GM12891 (cell line): ENCODE data around the gene ZDHHC8.

ENCODE experiments used
- DNase-seq: peaks from one replicate; pipeline ENCODE4 v3.0.0; 2011; ENCODE audit warnings: low spot score; ENCODE audit not compliant: insufficient read length
- FAIRE-seq: peaks from 2 replicates; lab custom pipeline; 2011; peaks lifted over from hg19 to GRCh38; lab: Jason Lieb, UNC
- PAX5 ChIP-seq: IDR thresholded peaks from 2 replicates; pipeline ENCODE4 v1.6.1; 2011; ENCODE audit warnings: low read length, moderate library complexity, mild to moderate bottlenecking; ENCODE audit not compliant: insufficient read depth, severe bottlenecking
- POLR2A ChIP-seq: IDR thresholded peaks from 2 replicates; pipeline ENCODE4 v1.6.1; 2011; ENCODE audit warnings: low read depth, low read length, control low read depth
- POLR2AphosphoS5 ChIP-seq: IDR thresholded peaks from 2 replicates; pipeline ENCODE4 v1.6.1; 2011; ENCODE audit warnings: low read depth, low read length, control low read depth
- POU2F2 ChIP-seq: IDR thresholded peaks from 2 replicates; pipeline ENCODE4 v1.6.1; 2011; ENCODE audit warnings: low read depth, mild to moderate bottlenecking, control low read depth, low read length, moderate library complexity
- SPI1 ChIP-seq: IDR thresholded peaks from 2 replicates; pipeline ENCODE4 v1.6.1; 2011; ENCODE audit warnings: low read depth, low read length, control low read depth
- TAF1 ChIP-seq: IDR thresholded peaks from 2 replicates; pipeline ENCODE4 v1.6.1; 2011; ENCODE audit warnings: low read depth, low read length, control low read depth

The ZDHHC8 gene

GRCh38 chr22:20142711-20143621, 11.4 kb downstream of the ZDHHC8 start:
- DNase-seq (no peak), FAIRE-seq (no peak)
- TF ChIP-seq TAF1 (no peak), POLR2A (no peak), SPI1 (no peak), POLR2AphosphoS5 (no peak), POU2F2 (no peak), PAX5 (no peak)

- TF ChIP-seq POLR2A (no peak), PAX5 (no peak), TAF1 (no peak), POU2F2 (no peak), POLR2AphosphoS5 (no peak), SPI1 (no peak)
- no peak for FAIRE-seq
- no peak for DNase-seq
Measured at GRCh38 chr22:20143883-20144665, 12.5 kb downstream of the ZDHHC8 start.

- no peak for FAIRE-seq
- DNase-seq: no peak
- no peak for TF ChIP-seq TAF1
- TF ChIP-seq SPI1: no peak
- no peak for TF ChIP-seq POLR2A
- TF ChIP-seq PAX5: no peak
- no peak for TF ChIP-seq POLR2AphosphoS5
- no peak for TF ChIP-seq POU2F2
Measured at GRCh38 chr22:20145206-20145831, 13.7 kb downstream of the ZDHHC8 start.

GRCh38 chr22:20145832-20146223, 14.2 kb downstream of the ZDHHC8 start:
- FAIRE-seq: no peak
- DNase-seq: no peak
- TF ChIP-seq POLR2AphosphoS5: no peak
- TF ChIP-seq SPI1: no peak
- no peak for TF ChIP-seq POLR2A
- TF ChIP-seq TAF1: no peak
- TF ChIP-seq PAX5: no peak
- TF ChIP-seq POU2F2: no peak

- TF ChIP-seq SPI1 (no peak), POLR2AphosphoS5 (no peak), TAF1 (no peak), POU2F2 (no peak), POLR2A (no peak), PAX5 (no peak)
- peak; percentile 63 for DNase-seq
- FAIRE-seq: peak; percentile 90
Measured at GRCh38 chr22:20146777-20147176, 15.2 kb downstream of the ZDHHC8 start.

GRCh38 chr22:20147237-20147988, 15.8 kb downstream of the ZDHHC8 start:
- TF ChIP-seq POLR2AphosphoS5: no peak
- peak; percentile 28; the same call in 1 of the 2 replicates for TF ChIP-seq SPI1
- FAIRE-seq (peak; percentile 41), DNase-seq (no peak)

- FAIRE-seq (no peak), DNase-seq (no peak)
- no peak for TF ChIP-seq POLR2AphosphoS5
Measured at GRCh38 chr22:20148414-20148813, 16.8 kb downstream of the ZDHHC8 start.

- DNase-seq (no peak), FAIRE-seq (no peak)
- TF ChIP-seq SPI1: no peak
- TF ChIP-seq POLR2A: no peak
- TF ChIP-seq POLR2AphosphoS5: no peak
- TF ChIP-seq PAX5: no peak
- TF ChIP-seq TAF1: no peak
- no peak for TF ChIP-seq POU2F2
Measured at GRCh38 chr22:20149257-20150250, 17.9 kb downstream of the ZDHHC8 start.
